Peyer's patch (tissue), 4 donors: ENCODE data around the gene CHRM4.

ENCODE experiments used
- CTCF ChIP-seq, 6 experiments: fragments of 450-650 bp in 4 of 6; fragments of 200-600 bp in 2 of 6; sonication (generic) in 1 of 6; IDR thresholded peaks; one replicate each; pipeline ENCODE4 v1.5.1; 2017 to 2019; ENCODE audit warnings: antibody characterized with exemption in 6 of 6, mild to moderate bottlenecking in 3 of 6, moderate library complexity in 1 of 6
- POLR2A ChIP-seq, 2 donors: fragments of 450-650 bp; IDR thresholded peaks; one replicate each; pipeline ENCODE4 v1.5.1; 2017; ENCODE audit warnings: antibody characterized with exemption in 2 of 2, mild to moderate bottlenecking in 2 of 2, moderate library complexity in 2 of 2

GRCh38 chr11:46350695-46351094, 40.9 kb downstream of the CHRM4 start:
- TF ChIP-seq POLR2A (IDR thresholded peaks at IDR 0.05) (no peak), CTCF (IDR thresholded peaks at IDR 0.05) (no peak)
